ENCODE measurements around the gene WLS.

WLS gene

DNA sequence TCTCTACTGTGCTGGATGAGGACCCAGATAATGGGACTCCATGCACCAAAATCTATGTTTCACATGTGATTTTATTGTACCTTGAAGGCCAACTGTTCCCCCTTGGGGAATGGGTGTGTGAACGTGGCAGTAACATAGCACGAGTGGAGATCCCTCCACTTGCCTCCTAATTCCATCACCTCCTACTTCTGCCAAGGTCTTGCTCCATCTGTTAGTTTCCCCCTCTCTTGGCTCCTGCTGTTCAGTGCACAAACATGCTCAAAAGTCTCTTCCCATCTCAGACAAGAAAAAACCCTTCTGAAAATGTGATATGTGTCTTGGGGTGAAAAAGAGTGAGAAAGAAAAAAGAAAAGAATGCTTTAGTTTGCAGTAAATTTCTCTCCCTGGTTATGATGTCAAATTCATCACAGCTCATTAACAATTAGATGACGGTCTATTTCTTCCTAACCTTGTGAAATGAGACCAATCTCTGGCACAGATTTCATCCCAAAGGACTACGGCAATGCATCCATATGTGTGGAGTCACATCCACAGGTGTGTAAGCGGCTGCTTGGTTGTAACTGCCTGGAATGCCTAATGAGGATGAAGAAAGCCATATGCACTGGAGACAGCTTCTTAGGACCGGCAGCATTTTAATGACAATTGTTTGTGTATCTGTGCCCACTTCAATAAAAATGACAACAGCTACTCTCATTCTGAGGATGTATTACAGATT lies 102.6 kb downstream of the WLS start:
- DNase-seq: no peak

DNA sequence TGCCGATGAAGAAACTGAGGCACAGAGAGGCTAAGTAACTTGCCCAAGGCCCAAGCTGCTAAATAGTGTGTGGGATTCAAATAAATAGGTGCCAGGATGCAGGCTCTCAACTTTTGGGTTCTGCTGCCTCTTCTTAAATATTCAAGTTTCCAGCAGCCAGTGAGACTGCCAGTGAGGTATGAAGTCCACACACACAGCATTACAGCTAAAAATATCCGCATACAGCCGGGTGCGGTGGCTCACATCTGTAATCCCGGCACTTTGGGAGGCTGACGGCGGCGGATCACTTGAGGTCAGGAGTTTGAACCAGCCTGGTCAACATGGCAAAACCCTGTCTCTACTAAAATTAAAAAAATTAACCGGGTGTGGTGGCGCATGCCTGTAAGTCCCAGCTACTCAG lies 103.5 kb downstream of the WLS start:
- DNase-seq: no peak

DNA sequence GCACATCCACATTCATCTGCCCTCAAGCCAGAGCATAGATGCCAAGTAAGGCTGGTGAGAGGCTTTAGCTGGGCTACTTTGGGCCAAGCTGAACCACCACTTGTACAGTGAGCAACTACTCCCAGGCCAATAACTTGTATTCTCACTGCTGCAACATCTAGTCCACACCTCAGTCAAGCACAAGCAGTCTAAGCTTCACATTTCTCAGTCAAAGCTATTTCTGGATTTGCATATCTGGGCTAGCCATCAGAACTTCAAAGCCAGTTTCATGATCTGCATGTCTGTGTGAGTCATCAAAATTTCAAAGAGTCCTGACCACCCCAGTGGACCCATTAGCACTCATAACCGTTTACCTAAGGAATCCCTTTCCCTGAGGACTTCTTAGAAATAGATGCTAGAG lies 104.2 kb downstream of the WLS start:
- DNase-seq: no peak

DNA sequence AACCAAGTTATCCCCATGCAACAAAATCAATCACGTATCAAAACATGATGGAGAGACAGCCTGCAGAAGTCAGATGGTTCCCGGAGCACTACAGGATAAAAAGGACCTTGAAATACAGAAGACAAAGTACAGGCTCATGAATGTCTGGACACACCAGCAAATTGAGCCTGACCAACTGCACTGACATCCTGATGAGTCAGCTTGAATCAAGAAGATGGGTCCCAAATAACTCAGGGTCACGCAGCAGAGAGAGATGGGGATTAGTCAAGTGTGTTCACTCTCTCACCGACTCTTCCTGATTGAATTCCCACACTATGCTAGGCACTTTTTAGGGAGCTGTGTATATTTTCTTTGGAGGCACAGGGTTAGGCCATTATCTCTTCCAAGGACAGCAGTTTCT lies 110.8 kb downstream of the WLS start:
- no peak for DNase-seq

DNA sequence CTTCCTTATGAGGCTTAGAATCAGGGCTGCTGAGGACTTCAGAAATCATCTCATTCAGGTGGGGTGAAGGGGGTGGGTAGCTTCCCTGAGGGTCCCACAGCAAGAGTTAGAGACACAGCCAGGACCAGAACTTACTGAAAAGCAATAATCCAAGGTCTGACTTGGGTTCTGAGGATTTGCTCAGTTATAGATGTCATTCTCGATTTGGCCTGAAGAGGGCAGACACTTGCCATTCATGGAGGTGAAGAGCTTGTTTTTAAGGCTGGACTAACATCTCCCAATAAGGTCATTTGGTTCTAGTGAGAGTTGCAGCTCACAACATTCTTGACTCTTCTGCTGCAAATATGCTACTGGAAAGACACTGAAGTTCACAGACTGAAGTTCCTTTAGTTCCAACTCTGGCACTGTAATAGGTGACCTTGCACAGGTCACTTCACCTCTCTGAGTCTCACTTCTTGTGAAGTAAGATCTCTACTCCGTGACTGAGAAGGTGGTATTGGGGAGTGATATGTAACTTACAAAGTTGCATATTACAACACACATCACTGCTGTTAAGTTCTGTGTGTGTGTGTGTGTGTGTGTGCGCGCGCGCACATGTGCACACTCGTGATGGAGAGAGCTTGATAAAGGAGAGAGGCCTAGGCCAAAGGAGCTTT lies 112.1 kb downstream of the WLS start:
- DNase-seq: no peak

DNA sequence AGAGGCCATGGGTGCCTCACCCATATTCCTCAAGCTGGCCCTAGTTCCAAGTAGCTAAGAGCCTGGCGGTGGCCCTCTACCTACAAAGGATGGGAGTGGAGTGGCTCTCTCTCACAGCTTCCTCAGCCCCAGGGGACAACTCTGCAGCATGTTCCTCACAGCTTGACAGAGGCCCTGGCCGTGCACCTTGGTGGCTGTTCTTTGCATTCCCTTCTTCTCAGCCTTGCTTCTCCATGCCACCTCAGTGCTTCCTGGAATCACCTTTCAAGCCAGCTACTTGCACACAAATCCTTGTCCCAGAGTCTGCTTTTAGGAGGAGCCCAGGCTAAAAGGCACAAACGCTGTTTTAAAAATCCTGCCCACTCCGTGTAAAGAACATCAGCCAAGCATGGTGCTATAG lies 112.9 kb downstream of the WLS start:
- DNase-seq: no peak

DNA sequence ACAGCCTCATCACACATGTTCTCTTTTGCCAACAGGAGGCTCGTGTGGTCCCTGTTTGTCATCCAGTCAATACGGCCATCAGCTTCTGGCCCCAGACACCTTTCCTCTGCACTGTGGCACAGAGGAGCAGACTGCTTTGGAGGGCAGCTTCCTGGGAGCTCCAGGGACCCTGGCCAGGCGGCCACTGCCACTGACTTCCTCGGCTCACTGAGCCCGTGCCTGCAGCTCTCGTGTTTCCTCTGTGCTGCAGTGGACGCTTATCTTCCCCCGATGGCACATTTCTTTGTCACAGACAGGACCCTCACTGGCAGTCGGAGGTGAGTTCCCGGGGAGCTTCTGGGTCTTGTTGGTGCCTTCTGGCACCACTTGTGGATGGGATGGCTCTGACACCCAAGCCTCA lies 114.9 kb downstream of the WLS start:
- DNase-seq: no peak

DNA sequence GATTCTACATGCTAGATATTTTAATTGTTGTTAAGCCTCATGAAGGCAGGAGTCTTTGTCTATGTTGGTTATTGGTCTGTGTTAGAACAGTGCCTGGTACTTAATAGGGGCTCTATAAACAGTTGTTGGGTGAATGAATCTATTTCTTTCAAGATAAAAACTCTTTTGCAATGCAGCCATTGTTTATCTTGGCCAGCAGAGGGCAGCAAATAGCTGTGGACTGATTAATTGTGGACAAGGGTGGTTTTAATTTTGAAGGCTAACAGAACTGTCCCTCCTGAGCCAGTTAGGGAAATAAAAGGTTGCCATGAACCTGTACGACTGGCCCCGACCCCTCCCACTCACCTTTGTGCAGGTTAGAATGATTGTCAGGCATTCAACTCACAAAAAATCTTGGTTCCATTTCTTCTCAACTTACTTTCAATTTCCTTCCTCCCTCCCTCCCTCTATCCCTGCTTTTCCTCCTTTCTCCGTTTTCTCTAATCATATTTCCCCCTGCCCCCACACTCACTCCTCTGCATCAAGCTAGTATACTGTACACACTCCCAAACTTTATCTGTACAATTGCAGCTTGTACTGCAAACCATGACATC lies 115.6 kb downstream of the WLS start:
- peak; percentile 29 for DNase-seq

DNA sequence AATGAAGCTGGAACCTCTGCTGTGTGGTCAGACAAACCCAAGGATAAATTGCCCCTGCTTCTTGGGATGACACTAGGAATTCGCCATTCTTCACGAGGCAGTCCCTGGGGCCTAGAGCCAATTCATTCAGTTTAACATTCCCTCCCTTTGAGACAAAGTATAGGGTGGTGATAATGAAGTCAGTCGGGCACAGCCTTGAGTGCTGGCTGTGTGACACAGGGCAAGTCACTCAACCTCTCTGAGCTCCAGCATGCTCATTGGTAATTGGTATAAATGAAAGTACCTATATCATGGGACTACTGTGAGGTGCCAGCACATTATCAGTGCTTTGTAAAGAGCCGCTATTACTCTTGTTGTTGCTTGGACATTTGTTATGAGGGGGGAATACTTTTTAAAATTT lies 117.0 kb downstream of the WLS start:
- DNase-seq: no peak

DNA sequence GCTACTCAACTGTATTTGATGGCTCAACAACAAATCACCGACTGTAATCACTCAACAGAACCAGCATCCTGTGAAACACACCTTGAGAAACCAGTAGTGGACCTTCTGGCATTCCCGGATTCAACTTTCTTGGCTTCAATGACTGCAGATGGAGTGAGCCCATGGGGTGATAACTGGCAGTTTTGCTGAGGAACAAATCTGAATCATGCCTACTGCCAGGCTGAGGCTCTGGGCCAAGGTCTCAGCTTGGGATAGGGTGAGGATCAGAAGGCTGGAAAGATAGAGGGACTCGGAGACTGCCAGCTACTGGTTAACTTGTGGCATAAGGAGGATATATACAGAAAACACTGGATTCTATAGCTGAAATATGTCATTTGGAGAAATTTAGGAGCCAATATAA lies 118.4 kb downstream of the WLS start:
- no peak for DNase-seq

DNA sequence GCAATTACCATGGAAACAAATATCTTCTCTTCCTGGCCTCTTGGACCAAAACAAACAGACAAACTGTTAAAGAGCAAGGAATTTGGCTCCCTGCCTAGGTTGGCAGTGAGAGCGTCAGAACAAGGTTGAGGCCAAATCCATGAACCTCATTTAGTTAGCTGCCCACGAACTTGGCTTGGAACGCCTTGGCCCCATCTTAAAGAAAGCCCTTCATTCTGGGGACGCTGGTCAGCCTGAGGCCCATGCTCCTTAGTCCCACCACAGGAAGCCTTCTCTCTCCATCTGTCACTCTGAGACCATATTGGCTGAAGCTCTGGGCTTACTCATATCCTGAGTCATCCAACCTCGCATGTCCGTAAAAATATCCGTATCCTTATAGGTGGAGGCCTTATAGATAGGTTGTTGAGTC lies 119.5 kb downstream of the WLS start:
- DNase-seq: no peak

DNA sequence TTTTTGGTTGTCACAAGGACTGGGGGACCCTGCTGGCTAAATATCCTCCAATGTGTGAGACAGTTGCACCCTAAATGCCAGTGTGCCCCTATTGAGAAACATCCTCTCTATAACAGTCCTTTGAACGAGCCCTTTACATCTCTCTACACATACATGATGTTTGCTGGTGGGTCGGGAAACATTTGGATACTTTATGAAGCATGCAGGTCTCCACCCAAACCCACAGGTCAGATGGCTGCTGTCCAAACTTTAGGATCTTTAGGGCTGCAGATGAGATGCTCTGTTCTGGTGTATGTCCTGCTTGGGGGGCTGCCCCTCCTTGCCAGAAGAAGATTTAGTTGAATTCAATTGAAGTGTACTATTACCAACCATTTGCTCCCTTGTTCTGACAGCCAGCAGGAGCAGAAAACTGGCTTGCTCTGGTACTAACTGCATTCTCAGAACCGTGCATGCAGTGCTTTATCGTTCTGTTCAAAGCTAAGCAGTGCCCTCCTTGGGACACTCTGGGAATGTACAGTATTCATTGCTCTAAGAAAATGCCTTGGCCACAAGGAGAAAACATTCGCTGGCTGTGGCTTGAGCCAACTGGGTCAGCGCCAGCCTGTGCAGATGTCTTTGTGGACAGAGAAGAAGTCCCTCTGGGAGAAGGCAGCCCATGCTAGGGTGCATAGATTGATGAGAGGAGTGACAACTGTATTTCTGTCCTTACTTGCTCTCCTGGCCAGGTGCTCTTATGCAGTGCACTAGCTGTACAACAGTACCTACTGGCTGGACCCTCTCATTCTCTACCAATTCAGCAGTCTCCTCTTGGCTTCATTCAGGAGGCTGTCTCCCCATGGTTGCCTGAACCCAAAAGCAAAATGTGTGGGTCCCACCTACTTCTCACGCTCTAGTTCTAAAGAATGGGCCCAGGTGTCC lies 120.5 kb downstream of the WLS start:
- no peak for DNase-seq

DNA sequence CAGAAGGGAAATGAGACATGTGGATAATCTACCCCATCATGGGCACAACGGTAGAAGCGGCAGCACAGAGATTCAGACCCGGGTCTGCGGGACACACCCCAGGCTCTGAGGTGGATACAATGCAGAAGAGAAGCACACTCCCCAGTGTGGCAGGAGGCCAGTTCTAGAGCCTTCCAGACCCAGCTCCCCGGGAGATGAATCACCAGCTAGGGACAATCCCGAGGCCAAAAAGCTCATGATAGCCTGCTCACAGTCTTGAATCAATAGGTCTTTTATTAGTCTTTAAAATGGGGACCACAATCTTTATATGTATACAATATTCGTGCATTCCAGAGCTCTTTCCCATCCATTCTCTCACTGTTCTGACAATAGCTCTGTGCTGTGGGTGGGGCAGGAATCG lies 124.6 kb downstream of the WLS start:
- no peak for DNase-seq

DNA sequence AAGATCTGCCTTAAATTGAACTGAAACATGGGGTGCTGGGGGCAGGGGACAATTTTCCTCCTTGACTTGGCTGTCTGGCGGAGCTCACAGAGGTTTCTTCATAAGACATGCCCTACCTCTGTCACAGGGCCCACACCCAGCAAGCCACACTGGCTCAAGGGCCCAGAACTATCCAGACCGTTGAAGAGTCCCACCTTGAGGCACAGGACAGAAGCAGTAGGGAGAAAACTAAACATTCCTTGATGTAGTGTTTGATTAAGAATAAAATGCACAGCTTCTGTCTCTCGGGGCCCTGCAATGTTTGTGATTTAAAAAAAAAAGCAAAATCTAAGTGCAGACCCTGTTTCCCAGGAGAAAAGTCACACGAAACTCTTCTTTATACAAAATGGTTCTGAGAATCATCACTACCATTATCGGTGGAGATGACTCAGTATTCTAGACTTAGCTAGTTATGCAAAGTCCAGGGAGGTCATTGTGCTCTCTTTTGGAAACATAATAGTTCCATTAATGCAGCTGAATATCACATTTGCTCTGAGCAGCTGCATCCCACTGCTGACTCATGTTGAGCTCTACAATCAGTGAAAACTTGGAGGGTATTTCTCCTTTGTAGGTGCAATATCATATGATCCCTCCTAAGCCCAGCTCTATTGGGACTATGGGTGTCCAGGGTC lies 128.3 kb downstream of the WLS start:
- DNase-seq: no peak

DNA sequence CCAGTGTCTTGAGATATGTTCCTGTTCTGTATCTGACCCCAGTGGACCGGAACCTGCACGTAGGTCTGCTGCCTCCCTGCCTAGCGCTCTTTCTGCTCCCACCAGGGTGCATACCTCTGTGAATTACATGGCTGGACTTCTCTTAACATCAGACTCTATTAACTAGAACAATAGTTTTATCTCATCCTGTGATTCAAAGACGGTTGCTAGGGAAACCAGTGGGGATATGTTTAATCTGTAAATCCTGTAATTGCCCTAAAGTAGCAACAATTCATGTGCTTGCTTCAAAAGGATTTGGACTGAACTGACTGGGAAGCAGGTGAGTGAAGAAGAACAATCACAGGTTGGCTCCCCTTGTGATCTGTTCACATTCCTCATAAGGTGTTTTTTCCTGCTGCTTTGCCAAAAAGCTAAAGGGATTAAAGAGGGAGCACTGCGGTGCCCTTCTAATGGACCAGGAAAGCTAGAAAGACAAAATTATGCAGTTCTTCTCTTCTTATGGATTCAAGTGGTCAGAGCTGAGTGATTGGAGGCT lies 129.2 kb downstream of the WLS start:
- DNase-seq: no peak

DNA sequence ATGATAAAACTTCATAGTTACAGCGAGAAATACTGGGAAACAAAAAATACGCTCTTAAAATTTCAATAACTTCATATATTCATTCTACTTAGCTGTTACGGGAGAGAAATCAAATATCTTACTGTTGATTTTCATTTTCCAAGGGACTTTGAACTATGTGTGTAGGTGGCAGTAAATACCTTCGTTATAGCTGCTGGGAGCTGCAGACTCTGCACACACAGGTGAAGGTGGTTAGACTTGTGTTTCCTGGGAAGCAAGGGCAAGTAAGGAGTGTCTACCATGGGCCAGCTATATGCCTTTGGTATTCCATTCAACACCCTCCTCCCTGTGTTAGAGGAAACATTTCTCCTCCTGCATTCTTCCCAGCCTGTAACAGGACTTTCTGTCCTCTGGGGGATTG lies 130.5 kb downstream of the WLS start:
- no peak for DNase-seq

DNA sequence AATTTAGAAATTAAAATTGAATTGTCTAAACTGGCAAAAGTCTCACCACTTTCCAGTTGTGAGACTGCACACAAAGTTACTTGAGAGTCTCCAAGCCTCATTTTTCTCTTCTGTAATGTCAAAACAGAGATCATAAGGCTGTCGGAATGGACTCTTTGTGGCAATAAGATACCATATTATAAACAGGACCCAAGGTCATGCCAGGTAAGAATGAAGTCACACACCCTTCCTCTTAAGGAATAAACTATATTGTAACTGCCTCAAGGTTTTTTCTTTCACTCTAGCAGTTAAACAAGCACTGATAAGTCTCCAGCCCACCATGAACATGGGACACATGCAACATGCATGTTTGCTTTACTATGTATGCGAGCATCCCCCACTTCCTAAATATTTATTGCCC lies 131.8 kb downstream of the WLS start:
- DNase-seq: no peak

DNA sequence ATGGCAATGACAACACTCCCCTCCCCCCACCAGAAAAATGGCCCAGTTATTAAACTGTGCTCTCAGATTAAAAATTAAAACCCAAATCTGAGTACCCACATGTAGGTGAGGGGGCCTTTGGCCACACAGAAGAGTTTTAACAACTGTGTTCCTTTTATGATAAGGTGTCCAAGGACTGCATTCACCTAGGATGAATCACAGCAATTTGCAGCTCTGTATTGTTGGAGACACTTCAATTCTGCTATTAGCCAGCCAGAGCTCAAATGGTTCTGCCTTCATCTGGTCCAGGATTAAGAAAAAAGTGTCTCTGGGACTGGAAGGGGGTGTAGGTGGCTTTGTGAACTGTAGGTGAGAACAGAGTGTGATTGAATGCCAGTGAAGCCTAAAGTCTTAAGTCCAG lies 138.6 kb downstream of the WLS start:
- DNase-seq: no peak

DNA sequence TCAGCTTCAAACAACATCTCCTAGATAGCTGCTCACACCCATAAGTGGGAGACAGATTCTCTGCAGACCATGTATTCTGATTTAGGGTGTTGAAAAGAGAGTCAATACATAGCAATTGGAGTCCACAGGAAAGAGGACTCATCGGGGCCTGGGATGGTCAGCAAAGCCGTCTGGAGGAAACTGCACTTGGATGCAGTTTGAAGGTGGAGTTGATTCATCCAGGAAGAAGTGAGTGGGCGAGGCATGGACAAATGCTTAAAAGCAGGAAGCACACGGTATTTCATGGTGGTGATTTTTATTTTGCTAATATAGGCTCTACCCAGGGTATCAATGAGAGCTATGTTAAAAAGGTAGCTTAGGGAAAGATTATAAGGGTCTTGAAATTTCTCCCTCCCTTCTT lies 145.1 kb downstream of the WLS start:
- DNase-seq: no peak

DNA sequence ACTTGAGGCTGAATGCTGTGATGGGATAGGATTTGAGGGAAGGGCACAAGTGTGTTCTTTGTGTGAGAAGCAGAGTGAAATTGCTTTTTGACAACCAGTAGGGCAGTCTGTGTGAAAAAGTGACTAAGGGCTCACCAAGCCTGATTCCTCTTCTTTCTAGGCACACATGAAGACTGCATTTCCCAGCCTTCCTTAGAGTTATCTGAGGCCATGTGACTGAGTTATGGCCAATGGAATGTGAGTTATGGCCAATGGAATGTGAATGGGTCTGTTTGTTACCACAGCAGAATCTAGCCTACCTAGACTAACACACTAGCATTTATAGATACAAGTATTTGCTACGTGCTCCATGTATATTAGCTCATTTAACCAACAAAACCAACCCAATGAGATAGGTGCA lies 146.6 kb downstream of the WLS start:
- no peak for DNase-seq

DNA sequence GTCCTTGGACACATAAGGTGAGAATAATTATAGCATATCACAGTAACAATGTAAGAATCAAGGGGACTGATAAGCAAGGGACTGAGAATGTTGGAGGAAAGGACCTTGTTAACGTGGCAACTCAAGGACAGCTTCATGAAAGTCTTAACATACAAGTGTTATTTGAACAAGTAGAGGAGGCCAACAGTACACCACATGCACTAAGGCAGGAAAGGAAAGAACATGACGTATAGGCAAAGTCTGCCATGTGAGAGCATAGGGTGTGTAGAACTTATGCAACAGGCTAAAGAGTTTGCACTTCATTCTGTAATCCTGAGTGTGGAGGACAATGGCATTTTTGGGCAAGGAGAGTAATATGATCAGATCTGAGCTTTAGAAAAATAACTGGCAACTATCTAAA lies 148.6 kb downstream of the WLS start:
- no peak for DNase-seq

DNA sequence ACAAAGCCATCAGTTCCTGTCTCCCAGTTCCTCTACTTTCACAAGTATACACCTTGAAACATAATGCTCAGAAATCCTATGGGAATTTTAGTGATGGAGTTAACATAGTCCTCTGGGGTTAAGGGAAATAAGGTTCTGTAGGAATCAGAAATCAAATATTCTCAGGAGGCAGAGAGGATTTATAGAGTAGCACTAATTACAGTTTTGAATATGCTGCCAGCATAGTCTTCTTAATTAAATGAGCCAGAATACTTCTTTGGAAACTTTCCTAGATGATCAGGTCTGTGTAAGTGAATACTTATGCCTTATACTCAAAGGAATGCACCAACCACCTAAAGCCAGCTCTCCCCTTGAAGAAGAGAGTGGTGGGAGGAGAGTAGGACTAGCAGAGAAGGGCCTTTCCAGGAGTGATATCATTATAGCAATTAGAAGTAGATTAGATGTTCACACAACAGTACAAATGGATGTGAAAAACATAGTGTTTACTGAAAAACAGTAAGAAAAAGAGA lies 150.5 kb downstream of the WLS start:
- no peak for DNase-seq

DNA sequence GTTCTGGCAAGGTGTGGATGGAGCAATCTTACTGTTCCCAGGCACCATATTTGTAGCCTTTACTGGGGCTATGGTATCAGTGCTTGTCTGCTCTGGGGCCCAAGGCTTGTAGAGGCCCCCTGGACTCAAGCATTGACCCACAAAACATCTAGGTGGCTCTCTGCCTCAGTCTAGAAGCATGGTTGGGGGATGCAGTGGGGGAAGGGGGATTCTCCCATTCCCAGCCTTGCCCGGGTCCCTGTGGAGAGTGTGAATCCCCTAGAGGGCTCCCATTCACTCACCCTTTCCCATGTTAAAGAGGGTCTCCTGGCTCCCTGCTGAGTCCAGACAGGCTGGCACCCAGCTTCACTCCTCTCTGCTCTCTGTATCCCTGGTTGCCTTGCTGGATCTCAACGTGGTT lies 153.7 kb downstream of the WLS start:
- no peak for DNase-seq
